Keratinocyte (primary cell): ENCODE results near the gene SLC16A2.

Experiments
- EZH2 ChIP-seq: IDR thresholded peaks from one replicate; pipeline ENCODE4 v1.6.1; 2012; ENCODE audit warnings: inconsistent platforms, mild to moderate bottlenecking, low read length, moderate library complexity
- TF ChIP-seq, protein P1 (sequence below), 3 experiments: IDR thresholded peaks in 1 of 3; conservative IDR thresholded peaks in 1 of 3; optimal IDR thresholded peaks in 1 of 3; 2 replicates in 2 of 3; 3 replicates in 1 of 3; pipeline versions ENCODE3 to v1.5.1; 2011; ENCODE audit warnings: low read length in 3 of 3, mild to moderate bottlenecking in 3 of 3, moderate library complexity in 2 of 3, control low read depth in 1 of 3, inconsistent platforms in 1 of 3; ENCODE audit not compliant: insufficient read depth in 2 of 3; ENCODE audit errors: extremely low read depth in 1 of 3

DNA sequence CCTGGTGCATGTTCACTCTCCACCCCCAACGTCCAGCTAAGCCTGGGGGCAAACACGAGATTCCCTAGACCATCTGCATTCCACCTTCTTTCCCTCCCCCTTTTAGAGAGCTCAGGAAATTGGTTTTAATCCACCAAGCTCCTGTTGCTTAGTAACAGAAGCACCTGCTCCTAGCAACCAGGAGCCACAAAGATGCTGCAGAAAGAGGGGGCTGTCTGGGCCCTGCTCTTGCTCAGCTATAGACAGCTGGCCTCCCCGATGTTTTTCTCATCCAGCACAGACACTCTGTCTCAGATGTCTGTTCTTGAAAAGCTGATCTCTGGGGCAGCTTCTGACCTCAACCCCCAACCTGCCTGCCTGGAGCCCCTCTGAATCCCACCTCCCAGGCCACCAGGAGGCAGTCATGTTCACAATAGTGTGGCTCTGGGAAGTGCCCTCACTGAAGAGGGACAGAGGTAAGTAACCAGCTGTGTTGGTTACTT is 71.5 kb downstream of the SLC16A2 start:
- TF ChIP-seq, protein P1, sequence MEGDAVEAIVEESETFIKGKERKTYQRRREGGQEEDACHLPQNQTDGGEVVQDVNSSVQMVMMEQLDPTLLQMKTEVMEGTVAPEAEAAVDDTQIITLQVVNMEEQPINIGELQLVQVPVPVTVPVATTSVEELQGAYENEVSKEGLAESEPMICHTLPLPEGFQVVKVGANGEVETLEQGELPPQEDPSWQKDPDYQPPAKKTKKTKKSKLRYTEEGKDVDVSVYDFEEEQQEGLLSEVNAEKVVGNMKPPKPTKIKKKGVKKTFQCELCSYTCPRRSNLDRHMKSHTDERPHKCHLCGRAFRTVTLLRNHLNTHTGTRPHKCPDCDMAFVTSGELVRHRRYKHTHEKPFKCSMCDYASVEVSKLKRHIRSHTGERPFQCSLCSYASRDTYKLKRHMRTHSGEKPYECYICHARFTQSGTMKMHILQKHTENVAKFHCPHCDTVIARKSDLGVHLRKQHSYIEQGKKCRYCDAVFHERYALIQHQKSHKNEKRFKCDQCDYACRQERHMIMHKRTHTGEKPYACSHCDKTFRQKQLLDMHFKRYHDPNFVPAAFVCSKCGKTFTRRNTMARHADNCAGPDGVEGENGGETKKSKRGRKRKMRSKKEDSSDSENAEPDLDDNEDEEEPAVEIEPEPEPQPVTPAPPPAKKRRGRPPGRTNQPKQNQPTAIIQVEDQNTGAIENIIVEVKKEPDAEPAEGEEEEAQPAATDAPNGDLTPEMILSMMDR (optimal IDR thresholded peaks at IDR 0.05 in 1 of 3, IDR thresholded peaks at IDR 0.05 in 1 of 3, conservative IDR thresholded peaks at IDR 0.05 in 1 of 3; ENCODE audit: extremely low read depth in 1 of 3, insufficient read depth in 2 of 3, low read length in 3 of 3), result no peak
- TF ChIP-seq EZH2, result no peak
